GM12873 (cell line): ENCODE data around the gene GGA1.

Experiments used
- CTCF ChIP-seq: IDR thresholded peaks from 2 replicates; pipeline ENCODE4 v1.5.1; 2012; ENCODE audit warnings: low read depth, mild to moderate bottlenecking, moderate library complexity, low read length, control low read depth; ENCODE audit not compliant: insufficient read depth; ENCODE audit errors: missing control alignments

GGA1 gene

GRCh38 chr22:37643225-37643847, 34.7 kb downstream of the GGA1 start:
- TF ChIP-seq CTCF: peak; percentile 94

DNA sequence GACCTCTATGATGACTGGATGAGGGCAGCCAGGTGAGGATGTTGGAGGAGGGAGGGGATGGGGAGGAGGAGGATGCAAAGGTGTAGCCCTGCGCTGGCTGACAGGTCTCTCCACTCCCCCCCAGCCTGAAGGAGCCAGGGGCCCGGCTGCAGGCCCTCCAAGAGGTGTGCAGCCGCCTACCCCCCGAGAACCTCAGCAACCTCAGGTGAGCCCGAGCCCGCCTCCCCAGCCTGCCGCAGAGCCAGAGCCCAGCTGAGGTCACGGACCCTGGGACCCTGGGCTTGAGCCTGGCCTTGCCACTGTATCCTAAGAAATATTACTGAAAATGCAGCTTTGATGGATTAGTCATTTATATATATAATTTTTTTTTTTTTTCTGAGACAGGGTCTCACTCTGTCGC, 38.7 kb downstream of the GGA1 start:
- no peak for TF ChIP-seq CTCF

GRCh38 chr22:37647928-37648327, 39.3 kb downstream of the GGA1 start:
- TF ChIP-seq CTCF: no peak

DNA sequence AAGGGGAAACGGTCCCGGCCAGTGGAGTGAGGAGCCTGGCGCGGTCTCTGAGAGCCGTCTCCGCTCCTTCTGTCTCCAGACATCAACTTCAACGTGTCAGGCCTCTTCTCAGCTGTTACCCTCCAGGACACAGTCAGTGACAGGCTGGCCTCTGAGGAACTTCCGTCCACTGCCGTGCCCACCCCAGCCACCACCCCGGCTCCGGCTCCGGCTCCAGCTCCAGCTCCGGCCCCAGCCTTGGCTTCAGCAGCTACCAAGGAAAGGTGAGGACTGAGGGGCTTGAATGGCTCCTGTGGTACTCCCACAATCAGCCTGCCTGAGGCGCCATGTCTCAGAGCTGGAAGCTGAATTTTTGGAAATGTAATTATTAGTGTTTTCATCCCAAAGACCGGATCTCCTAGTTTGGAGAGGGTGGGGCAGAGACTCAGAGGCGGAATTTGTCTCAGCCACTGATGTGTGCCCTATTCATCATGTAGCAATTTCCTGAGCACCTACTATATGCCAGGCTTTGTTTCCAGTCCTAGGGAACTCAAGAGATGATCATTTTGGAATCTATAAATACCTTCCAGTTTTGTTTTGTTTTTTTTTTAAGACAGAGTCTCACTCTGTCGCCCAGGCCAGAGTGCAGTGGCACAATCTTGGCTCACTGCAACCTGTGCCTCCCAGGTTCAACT, 42.0 kb downstream of the GGA1 start:
- no peak for TF ChIP-seq CTCF

GRCh38 chr22:37654563-37655251, 46.1 kb downstream of the GGA1 start:
- TF ChIP-seq CTCF: no peak

DNA sequence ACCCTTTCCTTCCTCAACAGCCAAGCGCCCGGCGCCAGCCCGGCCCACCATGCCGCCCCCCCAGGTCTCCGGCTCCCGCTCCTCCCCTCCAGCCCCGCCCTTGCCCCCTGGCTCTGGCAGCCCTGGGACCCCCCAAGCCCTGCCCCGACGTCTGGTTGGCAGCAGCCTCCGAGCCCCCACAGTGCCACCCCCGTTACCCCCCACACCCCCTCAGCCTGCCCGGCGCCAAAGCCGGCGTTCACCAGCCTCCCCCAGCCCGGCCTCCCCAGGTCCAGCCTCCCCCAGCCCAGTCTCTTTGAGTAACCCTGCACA, 46.6 kb downstream of the GGA1 start:
- TF ChIP-seq CTCF: no peak

DNA sequence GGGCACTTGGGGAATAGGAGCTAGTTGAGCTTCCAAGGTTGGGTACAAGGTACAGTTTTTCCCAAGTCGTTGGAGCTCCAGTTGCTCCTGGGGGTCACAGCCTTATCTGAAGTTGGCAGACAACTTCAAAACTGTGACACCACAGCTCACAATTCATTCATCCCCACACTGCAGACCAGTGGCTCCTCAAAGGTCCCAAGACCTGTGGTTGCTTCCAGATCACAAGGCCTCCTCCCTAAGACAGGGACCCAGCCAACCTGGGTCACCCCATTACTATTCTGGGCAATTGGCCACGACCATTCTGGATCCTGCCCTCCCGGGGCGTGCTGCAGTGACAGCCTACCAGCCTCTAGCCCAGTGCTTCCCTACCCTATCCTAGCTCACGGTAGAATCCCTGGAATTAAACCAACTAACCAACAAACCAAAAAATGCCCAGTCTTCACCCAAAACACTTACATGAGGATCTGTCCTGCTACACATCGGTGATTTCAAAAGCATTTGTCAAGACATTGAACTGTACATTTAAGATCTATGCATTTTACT, 49.0 kb downstream of the GGA1 start:
- no peak for TF ChIP-seq CTCF
